Activated naive CD8-positive, alpha-beta T cell treated with anti-CD3 and anti-CD28 coated beads, Interleukin-2, amount 50 U/mL, for 24 hours (primary cell): ENCODE results near the gene MINDY1.

Experiments
- ATAC-seq: fragments of 150-1000 bp; cut with Tn5 transposase; one replicate; pipeline ENCODE4 v1.10.0; 2021
- DNase-seq: peaks from one replicate; pipeline ENCODE4 v3.0.0; 2021
- H3K27ac Mint-ChIP-seq: one replicate; pipeline ENCODE4 v1.8.0; 2021; ENCODE audit warnings: mild to moderate bottlenecking, mixed read lengths
- H3K27me3 Mint-ChIP-seq: one replicate; pipeline ENCODE4 v1.8.0; 2021; ENCODE audit warnings: mixed read lengths
- H3K36me3 Mint-ChIP-seq: one replicate; pipeline ENCODE4 v1.8.0; 2021; ENCODE audit warnings: low read depth, mixed read lengths
- H3K4me1 Mint-ChIP-seq: one replicate; pipeline ENCODE4 v1.8.0; 2021; ENCODE audit warnings: mixed read lengths
- H3K4me3 Mint-ChIP-seq: one replicate; pipeline ENCODE4 v1.8.0; 2021; ENCODE audit warnings: mild to moderate bottlenecking, moderate library complexity, mixed read lengths
- H3K9me3 Mint-ChIP-seq: one replicate; pipeline ENCODE4 v1.8.0; 2021; ENCODE audit warnings: mixed read lengths

Gene MINDY1

DNA sequence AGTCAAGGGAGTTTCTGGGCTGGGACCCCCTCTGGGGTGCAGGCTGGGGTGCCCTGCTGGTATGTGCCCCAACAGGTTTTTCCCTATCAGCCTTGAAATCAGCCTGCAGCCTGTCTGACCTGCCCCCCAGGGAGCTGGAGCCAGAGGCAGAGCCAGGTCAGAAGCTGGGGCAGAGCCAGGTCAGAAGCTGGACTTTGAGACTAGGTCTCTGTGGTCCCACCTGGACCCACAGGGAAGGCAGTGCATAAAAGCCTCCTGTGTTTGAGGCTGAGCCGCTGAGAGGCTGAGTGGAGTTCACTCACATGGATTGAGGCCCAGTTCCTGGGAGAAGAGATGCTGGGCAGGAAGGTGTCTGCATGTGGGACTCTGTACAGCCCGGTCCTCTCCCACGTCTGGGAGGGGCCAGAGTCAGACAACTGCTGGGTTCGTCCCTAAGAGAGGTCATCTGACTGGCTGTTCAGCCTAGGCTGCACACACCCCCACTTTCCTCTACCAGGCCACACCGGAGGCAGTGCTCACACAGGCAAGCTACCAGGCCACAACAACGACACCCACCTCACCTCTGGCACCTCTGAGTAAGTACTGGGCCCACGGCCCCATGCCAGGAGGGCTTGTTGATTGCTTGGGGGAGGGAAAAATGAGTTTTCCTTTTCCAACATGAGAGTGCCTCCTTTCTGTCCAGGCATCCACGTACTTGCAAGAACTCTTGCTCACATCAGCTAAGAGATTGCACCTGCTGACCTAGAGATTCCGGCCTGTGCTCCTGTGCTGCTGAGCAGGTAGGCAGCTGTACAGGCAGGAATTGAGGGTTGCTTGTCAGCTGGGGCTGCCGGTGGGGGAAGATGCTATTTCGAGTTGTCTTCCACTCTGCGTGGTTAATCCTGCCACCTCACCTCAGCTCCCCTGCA, 24.6 kb downstream of the MINDY1 start, which contains the start of gene ANXA9:
TSS of gene ANXA9 (plus strand) at position 488 of the 908 bp plus-strand sequence. CDS start 814 bp downstream, outside the sequence.
- ATAC-seq, result peak; percentile 22
- no peaks in the 10 kb centered on the region for H3K36me3 Mint-ChIP-seq

DNA sequence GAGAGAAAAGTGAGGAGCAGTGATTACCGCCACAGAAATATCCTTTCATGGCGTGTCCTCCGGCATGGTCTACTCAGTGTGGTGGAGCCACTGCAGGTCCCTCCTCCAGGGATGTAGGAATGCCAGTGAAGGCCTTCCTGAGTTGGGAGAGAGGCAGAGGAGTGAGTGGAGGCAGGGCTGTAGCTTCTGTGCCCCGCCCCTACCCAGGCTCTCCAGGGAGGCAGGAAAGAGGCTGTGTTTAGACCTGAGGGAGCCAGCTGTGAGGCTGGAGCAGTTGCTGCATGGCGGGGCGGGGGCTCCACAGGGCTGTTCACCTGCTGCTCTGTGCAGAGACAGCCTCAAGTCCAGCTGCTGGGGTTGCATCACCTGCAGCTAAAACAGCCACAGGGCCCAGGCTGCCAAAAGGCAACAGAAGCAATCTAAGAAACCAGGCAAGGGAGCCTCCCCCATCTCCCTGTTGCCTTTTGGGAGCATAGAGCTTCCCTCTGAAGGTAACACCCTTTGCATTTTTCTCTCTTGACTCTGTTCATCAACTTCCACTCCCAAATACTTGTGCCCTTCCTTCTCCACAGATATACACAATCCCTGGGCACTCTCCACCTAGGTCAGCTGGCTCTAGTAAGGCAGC, 25.4 kb downstream of the MINDY1 start:
- Mint-ChIP-seq H3K4me1 (peaks cover 33% of the 10 kb centered on the region), H3K9me3 (no peaks in the 10 kb centered on the region), H3K27ac (no peak overlapping the region), H3K27me3 (peaks cover 1% of the 10 kb centered on the region), H3K36me3 (no peaks in the 10 kb centered on the region), H3K4me3 (no peak overlapping the region)
- ATAC-seq, result no peak
- DNase-seq, result no peak

More for the DNA sequence above, 24.6 kb downstream of the MINDY1 start, which contains the start of gene ANXA9:
- no peak for DNase-seq
- Mint-ChIP-seq H3K9me3 (no peaks in the 10 kb centered on the region), H3K4me1 (peaks cover 25% of the 10 kb centered on the region), H3K27ac (no peak within 1 kb of the TSS), H3K4me3 (no peak within 1 kb of the TSS), H3K27me3 (peaks cover 1% of the 10 kb centered on the region)

DNA sequence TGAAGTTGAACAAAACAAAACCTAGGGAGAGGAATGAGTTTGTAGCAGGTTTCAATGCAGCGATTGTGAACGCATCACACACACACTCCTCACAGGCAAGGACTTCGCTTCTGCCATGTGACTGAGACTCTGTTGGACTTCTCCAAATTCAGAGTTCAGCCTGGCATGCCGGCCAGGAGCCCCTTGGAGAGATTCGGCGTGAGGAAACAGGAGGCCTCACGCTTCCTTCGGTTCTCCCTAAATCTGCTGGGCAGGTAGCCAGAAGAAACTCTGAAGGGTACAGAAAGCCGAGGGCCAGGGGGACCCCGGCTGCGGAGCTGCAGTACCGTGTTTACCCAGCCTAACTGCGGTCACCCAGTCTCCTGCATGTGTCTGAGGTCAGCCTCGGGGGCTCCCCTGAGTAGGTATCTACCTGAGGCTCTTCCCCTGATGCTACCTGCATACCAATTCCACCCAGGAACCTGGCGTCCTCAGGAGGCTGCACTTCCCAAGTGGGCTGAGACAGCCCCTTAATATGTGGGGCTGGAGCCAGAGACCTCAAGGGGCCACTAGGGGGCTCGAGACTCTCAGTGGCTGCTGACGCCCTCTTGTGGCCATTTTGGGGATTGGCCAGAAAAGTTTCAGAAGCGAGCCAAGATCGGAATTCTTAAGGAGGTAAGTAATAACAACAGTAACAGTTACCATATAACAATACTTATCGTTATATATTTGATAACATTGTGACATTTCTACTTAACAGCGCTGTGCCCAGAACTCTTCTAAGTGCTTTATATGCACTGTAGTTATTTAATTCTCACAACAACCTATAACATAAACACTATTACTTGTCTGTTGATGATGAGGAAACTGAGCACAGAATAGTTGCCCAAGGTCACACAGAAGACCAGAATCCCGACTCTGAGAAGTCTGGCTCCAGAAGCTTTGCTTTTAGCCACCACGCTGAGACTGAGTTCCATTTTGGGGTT, 27.3 kb downstream of the MINDY1 start:
- peak overlapping the region; percentile 45 for H3K4me3 Mint-ChIP-seq
- no peaks in the 10 kb centered on the region for H3K36me3 Mint-ChIP-seq
- peak overlapping the region; percentile 62 for H3K27ac Mint-ChIP-seq
- no peaks in the 10 kb centered on the region for H3K27me3 Mint-ChIP-seq
- no peaks in the 10 kb centered on the region for H3K9me3 Mint-ChIP-seq
- peak; percentile 89 for DNase-seq
- ATAC-seq, result peak; percentile 61
- H3K4me1 Mint-ChIP-seq, result peaks cover 43% of the 10 kb centered on the region

DNA sequence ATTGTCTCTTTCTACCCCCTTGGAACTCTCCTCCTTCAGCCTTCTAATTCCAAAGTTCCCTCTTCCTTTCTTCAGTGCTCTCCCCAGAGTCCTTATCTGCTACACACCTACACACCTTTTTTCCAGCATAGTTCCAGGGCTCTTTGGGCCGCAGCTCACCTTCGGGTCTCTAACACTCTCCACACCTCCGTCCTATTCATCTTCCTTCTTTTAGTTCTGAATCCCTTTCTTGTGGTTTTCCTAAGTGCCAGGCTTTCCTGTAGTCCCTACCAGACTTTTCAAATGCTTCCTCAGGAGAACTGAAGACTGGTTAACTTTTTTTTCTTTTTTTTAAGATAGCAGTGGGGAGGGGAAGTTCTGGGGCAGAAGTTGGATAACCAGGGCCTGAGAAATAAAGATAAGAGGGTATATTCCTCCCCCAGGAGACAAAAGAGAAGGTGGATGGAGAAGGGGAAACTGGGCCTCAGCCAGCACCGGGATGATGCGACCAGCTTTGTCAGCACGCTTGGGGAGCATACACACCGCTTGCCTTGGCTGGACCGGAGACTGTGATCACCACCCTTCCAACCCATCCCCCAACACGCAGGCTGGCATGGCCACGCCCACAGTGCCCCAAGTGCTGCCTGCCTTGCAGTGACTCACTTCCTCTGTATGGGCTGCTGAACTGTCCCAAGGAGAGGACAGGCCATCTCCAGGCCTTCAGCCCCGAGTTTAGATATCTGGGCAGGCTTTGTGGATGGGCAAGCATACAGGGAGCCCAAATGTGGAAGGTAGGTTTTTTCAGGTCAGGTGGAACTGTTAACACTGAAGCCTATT, 29.6 kb downstream of the MINDY1 start:
- Mint-ChIP-seq H3K36me3 (peaks cover 13% of the 10 kb centered on the region), H3K4me3 (peak overlapping the region; percentile 79), H3K9me3 (no peaks in the 10 kb centered on the region), H3K27ac (peak overlapping the region; percentile 90), H3K27me3 (no peaks in the 10 kb centered on the region), H3K4me1 (peaks cover 58% of the 10 kb centered on the region)
- ATAC-seq (peak; percentile 61), DNase-seq (peak; percentile 86)

DNA sequence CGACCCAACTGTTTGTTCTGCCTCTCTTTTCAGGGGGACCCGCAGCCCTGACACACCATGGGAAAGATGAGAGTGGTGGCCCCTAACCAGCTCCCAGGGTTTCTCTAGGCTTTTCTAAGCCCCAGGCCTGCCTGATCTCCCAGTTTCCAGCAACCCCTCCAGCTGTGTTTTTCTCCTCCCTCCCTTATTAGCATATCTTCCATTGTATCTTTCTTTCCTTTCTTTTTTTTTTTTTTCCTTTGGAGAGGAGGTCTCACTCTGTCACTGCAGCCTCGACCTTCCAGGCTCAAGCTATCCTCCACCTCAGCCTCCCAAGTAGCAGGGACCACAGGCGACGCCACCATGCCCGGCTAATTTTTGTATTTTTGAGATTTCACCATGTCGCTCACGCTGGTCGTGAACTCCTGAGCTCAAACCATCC, 30.3 kb downstream of the MINDY1 start:
- Mint-ChIP-seq H3K27me3 (no peaks in the 10 kb centered on the region), H3K9me3 (no peaks in the 10 kb centered on the region), H3K27ac (peak overlapping the region; percentile 90), H3K4me3 (peak overlapping the region; percentile 79), H3K4me1 (peaks cover 65% of the 10 kb centered on the region), H3K36me3 (peaks cover 13% of the 10 kb centered on the region)
- no peak for ATAC-seq
- no peak for DNase-seq

DNA sequence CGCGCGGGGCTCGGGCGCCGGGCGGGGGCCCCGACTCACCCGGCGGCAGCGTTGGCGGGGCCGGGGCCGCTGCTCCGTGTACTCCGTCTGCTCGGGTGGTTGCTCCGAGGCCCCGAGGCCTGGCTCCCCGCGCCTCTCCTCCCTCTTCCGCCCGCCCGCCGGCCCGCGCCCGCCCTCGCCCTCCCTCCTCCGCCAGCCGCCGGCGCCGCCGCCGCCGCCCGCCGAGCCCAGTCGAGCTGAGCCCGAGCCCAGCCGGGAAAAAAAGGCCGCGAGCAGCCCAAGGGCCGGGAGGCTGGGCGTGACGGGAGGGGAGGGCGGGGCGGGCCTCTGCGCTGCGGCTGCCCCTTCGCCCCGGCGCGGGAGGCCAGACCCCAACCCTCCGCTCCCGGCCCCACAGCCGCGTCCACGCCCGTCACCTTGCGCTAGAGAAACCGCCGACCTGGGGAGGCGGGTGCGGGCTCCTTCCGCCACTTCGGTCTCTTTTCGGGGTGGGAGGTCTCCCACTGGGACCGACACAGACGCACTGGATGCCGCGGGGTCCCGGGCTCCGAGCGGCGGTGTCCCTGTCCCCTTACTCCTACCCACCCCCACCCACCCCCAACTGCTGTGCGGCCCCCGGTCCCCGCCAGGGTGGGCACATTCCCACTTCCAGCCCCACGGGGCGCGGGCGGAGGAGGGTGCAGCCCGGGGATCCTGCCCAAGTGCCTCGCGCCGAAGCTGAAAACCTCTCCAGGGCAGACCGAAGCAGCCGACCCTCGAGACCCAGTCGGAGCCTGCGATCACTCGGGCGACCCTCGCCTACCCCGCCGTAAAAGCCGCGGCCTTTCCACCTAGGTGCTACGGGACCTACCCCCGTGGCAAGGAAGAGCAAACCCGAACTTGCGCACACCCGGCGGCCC, 31.9 kb downstream of the MINDY1 start, which contains the start of gene CERS2:
TSS of gene CERS2 (minus strand) at position 256 of the 899 bp plus-strand sequence. CDS start 5,745 bp downstream, outside the sequence.
- Mint-ChIP-seq H3K36me3 (peaks cover 15% of the 10 kb centered on the region), H3K27ac (peak within 1 kb of the TSS; percentile 90), H3K4me3 (peak within 1 kb of the TSS; percentile 90), H3K9me3 (no peaks in the 10 kb centered on the region), H3K27me3 (no peaks in the 10 kb centered on the region), H3K4me1 (peaks cover 78% of the 10 kb centered on the region)
- ATAC-seq (peak; percentile 34), DNase-seq (peak; percentile 72)

DNA sequence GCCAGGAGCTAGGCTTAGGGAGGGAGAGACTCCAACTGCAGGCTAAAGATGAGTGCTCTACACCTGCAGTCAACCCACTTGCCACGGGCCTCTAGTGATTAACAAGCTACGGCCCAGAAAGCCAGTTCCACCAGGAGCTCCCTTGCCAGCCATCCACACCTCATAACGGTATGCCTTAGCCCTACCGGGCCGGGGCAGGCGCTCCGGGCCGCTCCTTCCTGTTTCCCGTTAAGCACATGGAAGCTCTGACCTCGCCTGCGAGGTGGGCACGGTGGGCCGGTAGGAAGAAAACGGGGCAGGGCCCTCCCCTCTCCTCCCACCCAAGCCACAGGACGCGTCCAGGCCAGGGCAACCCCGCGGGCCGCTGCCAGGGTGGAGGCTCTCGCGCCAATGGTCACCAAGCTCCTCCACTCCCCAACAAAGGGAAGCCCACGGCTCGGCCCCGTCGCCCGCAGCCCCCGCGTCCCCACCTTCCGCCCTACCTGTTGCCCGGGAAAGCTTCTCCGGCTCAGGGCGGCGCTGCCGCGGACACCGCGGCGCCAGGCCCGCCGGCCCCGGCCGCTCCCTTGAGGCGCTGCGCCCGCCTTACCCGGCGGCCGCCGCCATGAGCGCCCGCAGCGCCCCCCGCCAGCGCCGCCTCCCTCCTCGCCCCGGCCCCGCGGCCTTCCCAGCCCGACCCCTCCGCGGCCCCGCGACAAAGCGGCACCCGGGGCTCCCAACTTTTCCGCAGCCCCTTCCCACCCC, 32.7 kb downstream of the MINDY1 start:
- Mint-ChIP-seq H3K4me1 (peaks cover 70% of the 10 kb centered on the region), H3K4me3 (peak overlapping the region; percentile 90), H3K27ac (peak overlapping the region; percentile 90), H3K27me3 (no peaks in the 10 kb centered on the region), H3K9me3 (no peaks in the 10 kb centered on the region), H3K36me3 (peaks cover 15% of the 10 kb centered on the region)
- ATAC-seq, result peak; percentile 12
- peak; percentile 46 for DNase-seq

DNA sequence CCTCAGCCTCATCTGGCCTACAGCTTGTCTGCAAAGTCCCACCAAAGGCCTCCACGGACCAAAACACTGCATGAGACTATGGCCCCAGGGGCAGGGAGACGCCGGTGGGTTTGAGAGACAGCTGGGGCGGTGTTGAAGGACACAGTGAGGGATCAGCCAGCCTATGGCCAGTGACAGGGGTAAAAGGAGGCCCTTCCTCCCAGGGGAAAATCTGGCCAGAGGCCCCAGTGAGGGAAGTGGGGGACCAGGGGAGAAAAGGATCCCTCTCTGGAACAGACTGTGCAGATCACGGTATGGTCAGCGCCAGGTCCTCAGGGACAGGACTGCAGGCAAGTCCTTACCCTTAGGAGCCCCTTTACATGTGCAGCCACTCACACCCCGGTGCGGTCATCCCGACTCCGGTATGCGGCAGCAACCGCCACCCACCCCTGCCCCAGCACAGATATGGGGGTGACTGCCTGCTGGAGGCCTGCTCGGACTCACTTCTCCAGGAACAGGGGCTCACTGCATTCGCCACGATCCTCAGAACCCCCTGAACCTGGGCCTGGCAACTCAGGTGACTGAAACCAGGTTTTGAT, 33.4 kb downstream of the MINDY1 start:
- DNase-seq (peak; percentile 35), ATAC-seq (no peak)
- H3K27ac Mint-ChIP-seq, result peak overlapping the region; percentile 90
- peaks cover 65% of the 10 kb centered on the region for H3K4me1 Mint-ChIP-seq
- peak overlapping the region; percentile 90 for H3K4me3 Mint-ChIP-seq
- H3K9me3 Mint-ChIP-seq, result no peaks in the 10 kb centered on the region
- H3K27me3 Mint-ChIP-seq, result no peaks in the 10 kb centered on the region
- peaks cover 17% of the 10 kb centered on the region for H3K36me3 Mint-ChIP-seq

DNA sequence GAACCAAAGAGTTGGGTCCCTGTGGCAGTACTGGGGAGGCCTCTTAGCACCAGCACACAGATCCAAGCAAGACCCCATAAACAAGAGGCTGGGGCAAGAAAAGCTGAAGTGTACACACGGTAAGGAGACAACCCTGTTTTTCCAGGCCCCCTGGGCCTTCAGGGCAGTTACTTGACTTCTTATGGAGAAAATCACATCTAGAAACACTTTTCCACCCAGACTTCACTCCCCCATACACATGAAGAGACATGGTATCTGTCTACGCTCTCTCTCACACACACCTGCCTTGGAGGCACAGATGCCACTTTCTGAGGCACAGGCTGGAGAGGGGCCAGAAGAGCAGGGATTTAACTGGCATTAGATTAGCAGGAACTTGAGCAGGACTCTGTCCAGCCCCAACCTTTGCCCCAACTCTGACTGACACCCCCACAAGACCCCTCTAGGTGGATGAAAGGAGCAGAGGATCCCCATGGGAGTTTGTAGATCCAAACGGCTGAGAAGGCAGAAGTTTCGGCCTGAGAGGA, 34.2 kb downstream of the MINDY1 start:
- H3K4me1 Mint-ChIP-seq, result peaks cover 58% of the 10 kb centered on the region
- H3K27me3 Mint-ChIP-seq, result no peaks in the 10 kb centered on the region
- peak overlapping the region; percentile 90 for H3K4me3 Mint-ChIP-seq
- no peak for ATAC-seq
- H3K9me3 Mint-ChIP-seq, result no peaks in the 10 kb centered on the region
- DNase-seq, result no peak
- H3K36me3 Mint-ChIP-seq, result peaks cover 26% of the 10 kb centered on the region
- H3K27ac Mint-ChIP-seq, result peak overlapping the region; percentile 90

DNA sequence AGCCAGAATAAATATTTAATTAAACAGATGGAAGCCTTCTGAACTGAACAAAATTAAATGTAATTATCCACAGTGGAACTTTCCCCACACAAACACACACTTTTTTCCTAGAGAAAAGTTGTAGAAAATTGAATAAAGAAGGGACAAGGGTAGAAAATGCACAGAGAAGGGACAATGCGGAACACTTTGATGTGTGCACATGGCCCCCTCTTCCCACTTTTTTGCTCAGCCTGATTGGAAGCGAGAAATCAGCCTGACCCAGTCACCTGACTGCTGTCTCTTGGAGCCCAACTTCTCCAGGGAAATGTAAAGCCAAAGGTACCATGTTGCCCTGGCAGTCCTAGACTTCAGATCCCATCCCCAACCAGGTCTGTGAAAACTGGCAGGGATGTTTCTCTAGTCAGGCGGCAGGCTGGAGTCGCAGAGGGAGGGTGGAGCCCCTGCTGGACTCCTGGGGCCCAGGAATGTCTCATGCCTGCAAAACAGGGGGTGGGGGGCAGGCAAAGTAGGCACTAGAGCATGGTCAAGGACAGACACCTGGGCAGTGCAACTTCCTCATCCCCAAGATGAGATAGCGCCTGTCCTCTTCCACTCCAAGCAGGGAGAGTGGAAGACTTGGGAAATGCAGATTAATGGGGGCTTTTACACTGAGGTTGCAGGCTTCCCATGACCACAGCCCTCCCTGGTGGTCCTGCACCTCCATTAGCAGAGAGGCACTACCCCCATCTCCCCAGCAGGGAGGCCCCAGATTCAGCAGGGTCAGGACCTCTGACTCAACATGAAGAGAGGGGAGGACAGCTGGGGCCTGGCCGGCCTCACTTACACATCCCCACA, 34.9 kb downstream of the MINDY1 start:
- Mint-ChIP-seq H3K27ac (peak overlapping the region; percentile 90), H3K4me1 (peaks cover 51% of the 10 kb centered on the region), H3K36me3 (peaks cover 32% of the 10 kb centered on the region), H3K27me3 (no peaks in the 10 kb centered on the region), H3K4me3 (peak overlapping the region; percentile 90), H3K9me3 (no peaks in the 10 kb centered on the region)
- no peak for ATAC-seq
- DNase-seq, result no peak
